Measurements from ENCODE around the gene CAMK4.

DNA sequence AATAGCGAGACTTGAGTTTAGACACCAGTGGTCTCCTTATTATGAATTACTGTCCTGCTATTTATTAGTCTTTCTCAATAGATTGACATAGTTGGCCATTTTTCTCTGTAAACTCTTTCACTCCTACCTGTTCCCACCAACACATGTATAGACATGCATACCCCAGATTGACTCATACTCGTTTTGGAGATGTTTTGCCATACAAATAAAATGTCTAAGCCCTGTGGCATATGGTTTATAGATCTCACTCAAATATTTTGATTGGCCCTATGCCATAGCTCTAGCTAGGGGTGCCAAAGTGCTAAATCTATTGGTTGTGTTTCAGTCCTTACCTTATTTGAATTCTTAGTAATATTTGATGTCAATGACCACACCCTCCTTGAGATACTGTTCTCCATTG is 42.3 kb downstream of the CAMK4 start:
- no peak for TF ChIP-seq POLR2A (IDR thresholded peaks at IDR 0.05; ENCODE audit: low read depth, low read length)
- TF ChIP-seq POLR2AphosphoS5 (IDR thresholded peaks at IDR 0.05; ENCODE audit: low read depth, low read length): no peak
- TF ChIP-seq SPI1 (IDR thresholded peaks at IDR 0.05; ENCODE audit: low read depth, low read length): no peak
- TF ChIP-seq PAX5 (IDR thresholded peaks at IDR 0.05; ENCODE audit: insufficient read depth, low read length, severe bottlenecking): no peak
- no peak for TF ChIP-seq TAF1 (IDR thresholded peaks at IDR 0.05; ENCODE audit: low read depth, low read length)
- no peak for TF ChIP-seq POU2F2 (IDR thresholded peaks at IDR 0.05; ENCODE audit: low read depth, low read length)

Measured in GM12891 (cell line).